SU-DHL-6 (cell line): ENCODE measurements around the gene FBLN2.

Experiments used
- EZH2phosphoT487 ChIP-seq: fragments of 200-600 bp; sonication (generic), shearing (Covaris generic); conservative IDR thresholded peaks from 2 replicates; pipeline ENCODE4 v1.6.1; 2018; ENCODE audit warnings: mild to moderate bottlenecking, antibody characterized with exemption, low read length, moderate library complexity, mixed read lengths
- TF ChIP-seq, protein P1 (sequence below): fragments of 200-600 bp; sonication (generic); IDR thresholded peaks from one replicate; pipeline ENCODE4 v1.5.1; 2017; ENCODE audit warnings: antibody characterized with exemption, mild to moderate bottlenecking, low read length, moderate library complexity; ENCODE audit not compliant: insufficient read depth, poor library complexity, severe bottlenecking

- TF ChIP-seq, protein P1, sequence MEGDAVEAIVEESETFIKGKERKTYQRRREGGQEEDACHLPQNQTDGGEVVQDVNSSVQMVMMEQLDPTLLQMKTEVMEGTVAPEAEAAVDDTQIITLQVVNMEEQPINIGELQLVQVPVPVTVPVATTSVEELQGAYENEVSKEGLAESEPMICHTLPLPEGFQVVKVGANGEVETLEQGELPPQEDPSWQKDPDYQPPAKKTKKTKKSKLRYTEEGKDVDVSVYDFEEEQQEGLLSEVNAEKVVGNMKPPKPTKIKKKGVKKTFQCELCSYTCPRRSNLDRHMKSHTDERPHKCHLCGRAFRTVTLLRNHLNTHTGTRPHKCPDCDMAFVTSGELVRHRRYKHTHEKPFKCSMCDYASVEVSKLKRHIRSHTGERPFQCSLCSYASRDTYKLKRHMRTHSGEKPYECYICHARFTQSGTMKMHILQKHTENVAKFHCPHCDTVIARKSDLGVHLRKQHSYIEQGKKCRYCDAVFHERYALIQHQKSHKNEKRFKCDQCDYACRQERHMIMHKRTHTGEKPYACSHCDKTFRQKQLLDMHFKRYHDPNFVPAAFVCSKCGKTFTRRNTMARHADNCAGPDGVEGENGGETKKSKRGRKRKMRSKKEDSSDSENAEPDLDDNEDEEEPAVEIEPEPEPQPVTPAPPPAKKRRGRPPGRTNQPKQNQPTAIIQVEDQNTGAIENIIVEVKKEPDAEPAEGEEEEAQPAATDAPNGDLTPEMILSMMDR = no peak
- TF ChIP-seq EZH2phosphoT487 = no peak
Measured at GRCh38 chr3:13613343-13614190, 64.6 kb downstream of the FBLN2 start.
